HG03354 (cell line): ENCODE data around the gene KCNB1.

Experiments used
- ATAC-seq: cut with Tn5 transposase; IDR thresholded peaks from one replicate; pipeline ENCODE4 v1.9.1; 2021; ENCODE audit warnings: mild to moderate bottlenecking; ENCODE audit not compliant: unreplicated experiment, poor library complexity, severe bottlenecking

The KCNB1 gene

GRCh38 chr20:49375170-49375569 lies 107.3 kb downstream of the KCNB1 start:
- ATAC-seq = no peak

- no peak for ATAC-seq
These were observed 110.3 kb downstream of the KCNB1 start for GRCh38 chr20:49372095-49372734.

GRCh38 chr20:49368596-49368995 lies 113.9 kb downstream of the KCNB1 start:
- no peak for ATAC-seq

GRCh38 chr20:49367113-49367512 lies 115.4 kb downstream of the KCNB1 start:
- no peak for ATAC-seq

GRCh38 chr20:49366687-49367086 lies 115.8 kb downstream of the KCNB1 start:
- no peak for ATAC-seq

- ATAC-seq = no peak
These were observed 120.4 kb downstream of the KCNB1 start for GRCh38 chr20:49361862-49362660.

GRCh38 chr20:49360242-49360968 lies 122.1 kb downstream of the KCNB1 start:
- ATAC-seq = no peak

- ATAC-seq = no peak
These were observed 125.8 kb downstream of the KCNB1 start for GRCh38 chr20:49356676-49357075.

GRCh38 chr20:49354673-49355072 lies 127.8 kb downstream of the KCNB1 start:
- no peak for ATAC-seq

GRCh38 chr20:49353348-49353747 lies 129.1 kb downstream of the KCNB1 start:
- ATAC-seq = no peak

GRCh38 chr20:49352751-49353150 lies 129.7 kb downstream of the KCNB1 start:
- ATAC-seq = no peak

- ATAC-seq = no peak
These were observed 130.7 kb downstream of the KCNB1 start for GRCh38 chr20:49351775-49352174.

GRCh38 chr20:49349694-49350252 lies 132.7 kb downstream of the KCNB1 start:
- ATAC-seq = no peak

GRCh38 chr20:49349078-49349477 lies 133.4 kb downstream of the KCNB1 start:
- no peak for ATAC-seq

- ATAC-seq = no peak
These were observed 133.9 kb downstream of the KCNB1 start for GRCh38 chr20:49348563-49348962.

GRCh38 chr20:49347156-49347555 lies 135.3 kb downstream of the KCNB1 start:
- no peak for ATAC-seq

GRCh38 chr20:49346682-49347081 lies 135.8 kb downstream of the KCNB1 start:
- ATAC-seq = no peak

- no peak for ATAC-seq
These were observed 136.9 kb downstream of the KCNB1 start for GRCh38 chr20:49345524-49345923.

- ATAC-seq = no peak
These were observed 137.5 kb downstream of the KCNB1 start for GRCh38 chr20:49344975-49345374.

- ATAC-seq = no peak
These were observed 138.3 kb downstream of the KCNB1 start for GRCh38 chr20:49344140-49344539.
